Fibroblast of skin of right quadriceps (primary cell): Measurements from ENCODE around the gene ARMC12.

Experiments used
- DNase-seq: peaks from one replicate; pipeline ENCODE4 v3.0.0-alpha.2; 2013

Gene ARMC12

DNA sequence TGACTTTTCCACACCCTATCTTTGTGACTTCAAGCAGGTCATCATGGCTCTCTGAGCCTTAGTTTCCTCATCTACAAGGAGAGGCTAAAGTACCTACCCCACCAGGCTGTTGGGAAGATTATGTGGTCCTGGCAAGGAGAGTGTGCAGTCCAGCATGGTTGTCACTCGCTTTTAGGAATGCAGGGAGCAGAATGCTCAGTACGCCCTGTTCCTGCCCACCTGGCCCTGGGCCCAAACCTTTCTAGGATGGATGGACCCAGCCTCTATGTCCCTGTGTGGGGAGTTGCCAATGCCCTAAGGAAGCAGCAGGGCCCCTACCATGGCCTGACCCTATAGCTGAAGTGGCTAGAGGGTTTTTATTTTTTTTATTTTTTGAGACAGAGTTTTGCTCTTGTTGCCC lies 41.6 kb downstream of the ARMC12 start:
- no peak for DNase-seq

DNA sequence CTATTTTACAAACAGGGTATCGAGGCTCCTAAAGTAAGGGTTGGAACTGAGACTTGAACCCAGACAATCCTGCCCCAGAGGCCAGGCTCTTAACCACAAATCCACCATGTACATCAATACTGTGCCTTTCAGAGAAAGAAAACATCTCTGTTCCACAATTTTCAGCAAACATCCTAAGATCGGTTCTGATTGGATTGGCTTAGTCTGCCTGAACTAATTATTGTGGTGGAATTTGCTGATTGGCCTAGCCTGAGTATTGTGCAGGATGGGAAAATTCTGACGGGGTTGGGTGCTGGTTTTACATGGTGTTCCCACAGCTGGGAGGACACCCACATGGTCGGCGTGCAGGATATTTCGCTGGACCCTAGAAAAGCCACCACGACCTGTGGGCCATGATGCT lies 43.9 kb downstream of the ARMC12 start, which contains the start of gene CLPSL1:
TSS of gene CLPSL1 (plus strand) at position 301 of the 400 bp plus-strand sequence. CDS start at position 393, 92 bp downstream.
- DNase-seq: no peak

DNA sequence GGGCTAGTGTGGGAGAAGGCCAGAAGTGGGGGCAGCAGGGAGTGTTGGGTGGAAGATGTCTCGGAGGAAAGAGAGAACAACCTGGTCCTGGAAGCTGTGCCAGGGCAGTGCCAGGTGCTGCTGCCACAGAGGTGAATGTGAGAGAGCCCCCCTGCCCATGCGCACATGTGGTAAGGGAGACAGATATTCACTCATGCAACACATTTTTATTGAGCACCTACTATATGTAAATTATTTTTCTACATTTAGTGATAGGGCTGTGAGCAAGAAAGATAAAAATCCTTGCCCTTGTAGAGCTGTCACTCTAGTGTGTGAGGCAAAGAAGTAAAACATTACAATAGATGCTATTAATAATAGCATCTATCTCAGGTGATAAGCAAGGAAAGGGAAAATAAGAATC lies 44.5 kb downstream of the ARMC12 start:
- no peak for DNase-seq

DNA sequence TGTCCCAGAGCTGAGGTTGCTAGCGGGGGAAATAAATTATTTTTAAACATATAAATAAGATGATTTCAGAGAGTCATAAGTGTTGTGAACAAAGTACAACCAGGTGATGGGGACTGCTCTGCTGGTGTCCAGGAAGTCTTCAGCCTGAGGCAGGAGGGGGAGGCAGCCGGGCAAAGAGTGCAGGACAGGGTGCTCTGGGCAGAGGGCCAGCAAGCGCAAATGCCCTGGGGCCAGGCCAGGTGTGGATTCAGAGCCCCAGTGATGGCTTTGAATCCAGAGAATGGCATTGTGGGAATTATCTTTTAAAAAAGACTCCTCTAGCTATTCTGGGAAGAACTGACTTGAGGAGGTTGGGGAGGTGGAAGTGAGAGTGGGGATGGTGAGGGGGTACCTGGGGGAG lies 45.6 kb downstream of the ARMC12 start:
- DNase-seq: no peak

DNA sequence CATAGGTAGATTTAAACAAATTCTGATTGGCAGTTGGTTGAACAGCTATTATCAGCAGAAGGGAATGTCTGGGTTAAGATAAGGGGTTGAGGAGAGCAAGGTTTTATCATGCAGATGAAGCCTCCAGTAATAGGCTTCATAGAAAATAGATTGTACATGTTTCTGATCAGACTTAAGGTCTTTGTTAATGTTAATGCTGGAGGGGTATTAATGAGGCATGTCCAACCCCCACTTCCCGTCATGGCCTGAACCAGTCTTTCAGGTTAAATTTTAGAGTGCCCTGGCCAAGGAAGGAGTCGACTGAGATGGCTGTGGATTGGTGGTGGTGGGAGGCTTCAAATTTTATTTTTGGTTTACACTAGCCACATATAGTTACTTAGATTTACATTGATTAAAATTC lies 47.4 kb downstream of the ARMC12 start:
- no peak for DNase-seq

DNA sequence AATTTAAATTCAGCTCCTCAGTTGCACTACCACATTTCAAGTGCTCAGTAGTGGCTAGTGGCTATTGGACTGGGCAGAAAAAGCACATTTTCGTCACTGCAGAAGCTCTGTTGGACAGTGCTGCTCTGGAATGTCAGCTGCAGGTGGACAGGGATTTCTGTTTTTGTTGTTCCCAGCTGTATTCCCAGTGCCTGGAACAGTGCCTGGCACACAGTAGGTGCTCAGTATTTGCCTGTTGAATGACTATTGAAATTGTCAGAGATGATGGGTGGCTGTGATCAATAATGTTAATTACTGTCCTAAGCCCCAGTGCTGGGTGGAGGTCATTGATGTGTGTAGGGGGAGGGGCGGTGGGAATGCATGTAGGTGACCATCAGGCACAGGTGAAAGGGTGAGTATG lies 49.4 kb downstream of the ARMC12 start:
- DNase-seq: no peak

DNA sequence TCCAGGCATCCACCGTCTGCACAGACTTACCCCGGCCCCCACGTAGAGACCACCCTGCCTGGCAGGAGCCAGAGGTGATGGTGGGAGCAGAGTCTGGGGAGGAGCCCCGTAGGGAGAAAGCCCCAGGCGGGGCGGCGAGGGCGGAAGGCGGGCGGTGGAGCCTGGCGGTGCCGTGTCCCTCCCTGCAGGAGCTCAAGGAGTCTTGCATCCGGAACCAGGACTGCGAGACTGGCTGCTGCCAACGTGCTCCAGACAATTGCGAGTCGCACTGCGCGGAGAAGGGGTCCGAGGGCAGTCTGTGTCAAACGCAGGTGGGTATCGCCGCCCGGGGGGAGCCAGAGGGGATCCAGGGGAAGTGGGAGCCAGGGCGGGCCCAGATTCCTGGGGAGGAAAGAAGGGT lies 50.0 kb downstream of the ARMC12 start:
- no peak for DNase-seq

DNA sequence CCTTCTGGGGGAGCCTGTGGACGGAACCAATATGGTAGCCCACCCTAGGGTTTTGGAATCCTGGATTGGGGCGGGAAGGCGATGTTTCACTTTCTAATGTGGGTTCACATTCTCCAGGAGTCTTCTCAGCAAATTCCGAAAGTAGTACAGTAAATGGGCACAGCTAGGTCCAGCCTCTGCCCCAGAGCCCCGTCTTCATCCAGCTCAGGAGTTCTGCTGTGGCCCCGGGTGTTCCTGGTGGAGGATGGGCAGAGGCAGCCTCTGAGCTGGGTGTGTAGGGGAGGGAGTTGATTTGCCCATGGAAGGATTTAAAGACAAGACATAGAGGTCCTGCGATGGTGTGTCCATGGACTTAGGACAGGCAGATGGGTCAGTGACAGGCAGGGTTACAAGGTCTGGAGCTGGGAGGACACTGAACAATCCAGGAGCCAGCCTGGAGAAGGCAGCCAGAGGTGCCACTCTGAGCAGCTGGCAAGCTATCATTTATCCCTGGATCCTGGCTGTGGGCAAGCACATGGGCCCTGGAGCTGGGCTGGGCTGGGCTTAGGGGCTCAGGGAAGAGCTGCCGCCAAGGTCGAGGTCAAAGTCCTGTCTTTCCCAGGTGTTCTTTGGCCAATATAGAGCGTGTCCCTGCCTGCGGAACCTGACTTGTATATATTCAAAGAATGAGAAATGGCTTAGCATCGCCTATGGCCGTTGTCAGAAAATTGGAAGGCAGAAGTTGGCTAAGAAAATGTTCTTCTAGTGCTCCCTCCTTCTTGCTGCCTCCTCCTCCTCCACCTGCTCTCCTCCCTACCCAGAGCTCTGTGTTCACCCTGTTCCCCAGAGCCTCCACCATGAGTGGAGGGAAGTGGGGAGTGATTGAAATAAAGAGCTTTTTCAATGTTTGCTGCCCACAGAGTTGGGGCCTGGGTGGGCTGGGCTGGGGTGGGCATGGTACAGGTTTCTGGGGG lies 50.7 kb downstream of the ARMC12 start:
- no peak for DNase-seq

DNA sequence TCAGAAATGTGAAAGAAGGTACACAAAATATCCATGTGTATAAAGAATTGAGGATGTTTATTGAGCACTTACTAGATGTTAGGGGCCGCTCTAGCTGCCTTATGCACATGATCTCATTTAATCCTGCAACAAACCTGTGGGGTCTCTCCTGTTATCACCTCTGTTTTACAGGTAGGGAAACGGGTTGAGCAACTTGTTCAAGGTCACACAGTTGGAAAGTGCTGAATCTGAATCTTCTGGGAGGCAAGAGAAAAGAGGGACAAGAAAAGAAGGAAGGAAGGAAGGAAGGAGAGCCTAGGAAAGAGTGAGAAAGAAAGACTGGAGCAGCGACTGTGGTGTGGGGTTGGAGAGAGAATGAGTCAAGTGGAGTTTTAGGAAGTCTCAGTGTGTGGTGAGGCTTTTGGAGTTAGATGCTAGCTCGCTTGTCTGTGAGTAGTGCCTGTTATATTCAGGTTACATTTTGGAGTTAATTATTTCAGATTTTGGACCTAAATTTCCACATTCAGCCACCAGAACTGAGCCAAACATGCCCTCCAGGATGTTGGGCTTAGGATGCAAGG lies 51.7 kb downstream of the ARMC12 start:
- DNase-seq: no peak

DNA sequence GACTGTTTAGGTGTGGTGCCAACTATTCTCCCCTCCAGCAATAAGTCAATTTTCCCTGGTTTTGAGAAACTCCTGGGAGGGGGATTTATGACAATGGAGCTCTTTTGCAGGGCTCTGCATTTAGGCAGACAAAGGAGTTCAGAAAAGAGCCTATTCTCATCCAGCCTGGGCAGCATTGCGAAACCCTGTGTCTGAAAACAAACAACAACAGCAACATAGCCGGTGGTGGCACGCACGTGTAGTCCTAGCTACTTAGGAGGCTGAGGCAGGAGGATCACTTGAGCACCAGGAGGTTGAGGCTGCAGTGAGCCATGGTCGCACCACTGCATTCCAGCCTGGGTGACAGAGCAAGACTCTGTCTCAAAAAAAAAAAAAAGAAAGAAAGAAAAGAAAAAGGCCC lies 53.9 kb downstream of the ARMC12 start:
- DNase-seq: no peak

DNA sequence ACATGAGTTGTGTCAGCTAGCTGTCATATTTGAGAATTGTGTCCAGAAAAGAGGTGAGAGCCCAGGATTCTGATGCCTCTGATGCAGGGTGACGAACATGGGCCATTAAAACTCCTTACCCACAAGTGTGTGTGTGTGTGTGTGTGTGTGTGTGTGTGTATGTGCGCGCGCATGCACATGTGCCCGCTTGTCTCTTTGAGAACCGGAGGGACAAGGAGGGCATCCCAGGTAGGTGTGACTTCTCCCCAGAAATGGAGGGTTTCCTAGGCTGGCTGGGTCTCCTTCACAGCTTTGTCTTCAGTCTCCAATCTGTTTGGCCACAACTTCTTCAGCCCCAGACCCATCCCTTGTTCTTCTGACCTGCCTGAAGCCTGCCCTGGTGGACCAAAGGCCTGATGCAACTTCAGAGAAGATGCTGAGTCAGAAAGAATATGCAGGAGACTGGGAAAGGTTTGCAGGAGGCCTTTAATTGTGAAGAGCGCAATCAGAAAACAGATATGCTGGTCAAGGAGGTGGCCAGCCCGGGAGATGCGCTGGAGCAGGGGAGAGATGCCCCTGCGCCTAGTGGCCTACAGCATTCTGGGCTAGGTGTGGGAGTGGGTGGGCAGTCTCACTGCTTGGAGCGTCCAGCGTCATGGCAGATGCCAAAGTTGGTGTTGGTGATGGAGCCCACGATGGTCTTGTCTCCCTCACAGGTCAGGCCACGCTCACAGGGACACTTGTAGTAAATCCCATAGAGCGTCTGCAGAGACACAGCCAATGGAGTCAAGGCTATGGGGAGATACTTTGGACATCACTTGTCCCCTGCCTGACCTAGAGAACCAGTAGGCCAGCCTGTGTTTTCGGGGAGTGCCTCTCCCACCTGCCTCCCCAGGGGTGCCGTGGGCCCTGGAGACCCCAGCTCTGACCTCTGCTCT lies 58.0 kb downstream of the ARMC12 start:
- DNase-seq: no peak

DNA sequence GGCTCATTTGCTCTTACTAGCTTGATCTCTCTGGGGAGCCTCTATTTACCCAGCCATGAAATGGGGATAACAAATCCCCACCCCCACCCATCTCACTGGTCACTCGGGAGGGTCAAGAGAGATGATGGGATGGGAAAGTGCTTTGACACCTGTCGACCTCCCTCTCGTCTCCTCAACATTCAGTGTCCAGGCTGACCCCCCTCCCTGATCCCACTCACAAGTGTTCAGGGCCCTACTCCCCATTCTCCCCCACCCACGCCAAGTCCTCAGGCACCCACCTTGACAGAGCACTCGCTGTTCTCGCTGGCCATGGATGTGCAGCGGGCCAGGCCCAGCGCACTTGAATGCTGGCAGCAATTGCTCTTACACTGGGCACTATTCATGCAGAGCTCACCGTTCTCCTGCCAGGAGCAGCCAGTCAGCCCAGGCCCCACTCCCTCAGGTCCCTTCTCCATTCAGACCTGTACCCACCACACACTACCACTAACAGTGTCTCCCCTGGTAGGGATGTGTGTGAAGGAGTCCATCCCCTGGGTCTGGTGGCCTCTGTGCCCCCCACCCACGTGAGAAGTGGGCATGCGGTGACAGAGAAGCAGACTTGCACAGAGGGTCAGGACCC lies 58.7 kb downstream of the ARMC12 start:
- no peak for DNase-seq

DNA sequence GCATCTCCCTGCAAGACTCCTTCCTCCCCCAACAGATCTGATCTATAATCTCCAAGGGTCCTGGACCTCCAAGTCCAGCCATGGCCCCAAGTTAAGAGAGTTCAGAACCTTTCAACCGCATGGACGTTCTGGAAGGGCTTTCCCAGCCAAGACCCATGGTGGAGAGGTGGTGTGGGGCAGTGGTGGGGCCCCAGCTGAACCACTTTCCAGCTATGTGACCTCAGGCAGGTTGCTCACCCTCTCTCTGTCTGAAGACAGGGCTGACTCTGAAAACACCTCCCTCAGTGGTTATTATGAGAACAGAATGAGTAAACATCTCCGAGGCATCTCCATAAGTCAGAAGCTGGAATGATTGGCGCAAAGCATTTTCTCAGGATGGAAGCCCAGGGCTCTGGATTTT lies 59.4 kb downstream of the ARMC12 start:
- DNase-seq: no peak

DNA sequence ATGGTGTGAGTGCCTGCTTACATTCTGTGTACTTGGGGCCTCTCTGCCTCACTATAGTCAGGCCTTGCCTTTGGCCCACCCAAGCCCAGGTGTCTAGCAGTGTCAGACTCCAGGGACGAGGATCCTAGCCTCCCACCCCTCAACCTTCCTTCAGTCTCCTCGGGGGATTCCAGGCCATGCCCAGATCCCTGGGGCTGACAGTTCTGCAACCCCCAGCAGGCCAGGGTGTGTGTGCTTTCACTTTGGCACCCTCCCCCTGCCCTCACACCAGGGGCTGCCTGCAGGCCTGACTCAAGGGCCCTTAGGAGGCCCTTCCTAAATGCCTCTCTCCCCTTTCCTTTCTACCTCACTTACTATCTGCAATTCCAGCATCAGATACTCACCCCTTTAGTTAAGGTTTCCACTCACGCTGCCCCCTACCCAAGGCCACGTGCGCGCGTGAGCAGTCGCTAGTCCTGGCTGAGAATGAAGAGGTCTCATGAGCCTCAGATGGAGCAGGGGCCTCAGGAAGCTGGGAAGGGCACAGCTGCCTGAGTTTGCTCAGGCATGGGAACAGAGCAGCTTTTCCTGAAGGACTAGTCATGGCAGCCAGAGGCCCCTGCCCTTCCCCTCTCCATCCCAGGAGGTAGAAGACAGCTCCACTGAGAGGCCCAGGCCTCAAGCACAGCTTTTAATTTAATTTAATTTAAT lies 61.1 kb downstream of the ARMC12 start:
- no peak for DNase-seq
